ENCODE results near the gene KRTAP11-1.

KRTAP11-1 gene

GRCh38 chr21:30881480-30881879, at the start of gene KRTAP11-1:
KRTAP11-1 (minus strand) TSS chr21:30881580; CDS start chr21:30881524, 56 bp downstream.
- no peak for DNase-seq

GRCh38 chr21:30924146-30924700, 42.8 kb upstream of the KRTAP11-1 start:
- DNase-seq, result no peak

GRCh38 chr21:30921129-30921528, 39.7 kb upstream of the KRTAP11-1 start:
- DNase-seq, result no peak

GRCh38 chr21:30917557-30917956, 36.2 kb upstream of the KRTAP11-1 start:
- DNase-seq, result no peak

- DNase-seq, result no peak
Measured at GRCh38 chr21:30900881-30901280, 19.5 kb upstream of the KRTAP11-1 start.

- DNase-seq, result no peak
Measured at GRCh38 chr21:30882866-30883597, 1.7 kb upstream of the KRTAP11-1 start.

- DNase-seq, result no peak
Measured at GRCh38 chr21:30880914-30881313, 466 bp downstream of the KRTAP11-1 start.

GRCh38 chr21:30874526-30874925, 6.9 kb downstream of the KRTAP11-1 start:
- no peak for DNase-seq

- DNase-seq, result no peak
Measured at GRCh38 chr21:30847627-30848500, 33.5 kb downstream of the KRTAP11-1 start.

GRCh38 chr21:30842990-30843389, 38.4 kb downstream of the KRTAP11-1 start:
- DNase-seq, result no peak

GRCh38 chr21:30839304-30839703, 42.1 kb downstream of the KRTAP11-1 start:
- no peak for DNase-seq

- DNase-seq, result no peak
Measured at GRCh38 chr21:30838536-30838935, 42.8 kb downstream of the KRTAP11-1 start.

GRCh38 chr21:30831194-30831765, 50.1 kb downstream of the KRTAP11-1 start:
- DNase-seq, result no peak

Data from NCI-H1436 treated with DMSO at 0.1 percent for 48 hours (cell line).